ENCODE measurements around the gene SEMA5A. TPM values are rescaled to one million over a fixed set of nuclear protein-coding genes. Genes with fewer than 3 reads are reported as not detected.

The SEMA5A gene
- total RNA-seq, 1 experiment from 2014 or later = 0.15 TPM

DNA sequence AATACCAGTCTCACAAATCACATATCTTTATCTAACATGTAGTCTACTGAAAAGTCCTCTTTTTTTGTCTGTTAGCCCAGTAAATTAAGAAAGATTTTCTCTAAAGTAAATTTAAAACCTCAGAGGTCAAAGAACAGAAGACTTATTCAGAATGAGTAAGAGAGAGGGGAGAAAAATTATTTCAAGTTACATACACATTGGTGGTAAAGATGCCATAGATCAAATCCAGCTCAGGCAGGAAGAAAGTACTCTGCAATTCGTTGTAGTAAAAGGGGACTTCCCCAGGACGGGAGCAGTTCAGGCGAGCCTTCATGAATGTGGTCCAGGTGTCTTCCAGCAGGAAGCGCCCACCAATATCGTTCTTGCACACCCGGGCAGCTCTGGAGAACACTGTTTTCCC, 344.1 kb downstream of the SEMA5A start:
- Histone ChIP-seq H3K4me1 (ENCODE audit: control insufficient read depth, insufficient read depth, low read length) (no peaks in the 10 kb centered on the region), H3K27ac (ENCODE audit: low read length) (no peak overlapping the region), H3K36me3 (ENCODE audit: control insufficient read depth, insufficient read depth, low read length) (no peaks in the 10 kb centered on the region), H3K9me3 (ENCODE audit: control insufficient read depth, insufficient read depth, low read depth, low read length) (no peaks in the 10 kb centered on the region), H3K27me3 (ENCODE audit: control insufficient read depth, insufficient read depth, low read length) (no peaks in the 10 kb centered on the region), H3K4me3 (ENCODE audit: low read depth in 2 of 2, low read length in 2 of 2) (no peak overlapping the region)
- CTCF ChIA-PET = no interaction called here
- no TSS peak for BruUV-seq (replicated peaks)
- no peak for ATAC-seq
- intact Hi-C loops (cut with micrococcal nuclease; ENCODE audit: unreplicated experiment) (no loop called here), in situ Hi-C loops (cut with HindIII; ENCODE audit: low pct_unique_long_range_greater_than_20kb, low sequenced_read_pairs) (no loop called here)
- POLR2A ChIA-PET = no interaction called here
- no peak for DNase-seq (ENCODE audit: low read depth, low spot score)
- TF ChIP-seq TCF7L2 (IDR thresholded peaks at IDR 0.05; ENCODE audit: low read depth, low read length) (no peak), POLR2AphosphoS5 (IDR thresholded peaks at IDR 0.05; ENCODE audit: low read depth, low read length) (no peak), CTCF (IDR thresholded peaks at IDR 0.05) (no peak), SIN3A (IDR thresholded peaks at IDR 0.05; ENCODE audit: borderline replicate concordance, insufficient read depth, low read depth, low read length) (no peak), REST (IDR thresholded peaks at IDR 0.05; ENCODE audit: insufficient read depth in 1 of 2, low read depth in 2 of 2, low read length in 1 of 2) (no peak)

DNA sequence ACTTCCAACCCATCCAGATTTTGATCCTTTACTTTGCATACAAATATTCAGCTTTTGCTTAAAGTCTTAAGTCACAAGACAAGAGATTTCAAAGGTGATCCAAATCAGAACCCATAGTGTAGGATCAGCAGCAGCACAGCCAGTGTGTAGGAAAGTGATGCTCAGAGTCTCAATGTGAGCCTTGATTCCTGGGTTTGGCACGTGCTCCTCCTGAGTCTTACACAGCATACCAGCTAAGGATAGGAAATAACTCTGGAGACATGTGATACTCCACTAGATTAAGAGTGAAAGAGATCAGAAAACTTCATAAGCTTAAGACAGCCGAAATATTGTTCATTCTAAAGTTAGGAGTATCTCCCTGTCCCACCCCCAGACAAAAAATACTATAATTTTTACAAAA, 344.9 kb downstream of the SEMA5A start:
- ChIA-PET POLR2A (no interaction called here), CTCF (no interaction called here)
- intact Hi-C loops (cut with micrococcal nuclease; ENCODE audit: unreplicated experiment) (no loop called here), in situ Hi-C loops (cut with HindIII; ENCODE audit: low pct_unique_long_range_greater_than_20kb, low sequenced_read_pairs) (no loop called here)
- TF ChIP-seq SIN3A (IDR thresholded peaks at IDR 0.05; ENCODE audit: borderline replicate concordance, insufficient read depth, low read depth, low read length) = no peak
- TF ChIP-seq TCF7L2 (IDR thresholded peaks at IDR 0.05; ENCODE audit: low read depth, low read length) = no peak
- no peak for TF ChIP-seq REST (IDR thresholded peaks at IDR 0.05; ENCODE audit: insufficient read depth in 1 of 2, low read depth in 2 of 2, low read length in 1 of 2)
- no peak for TF ChIP-seq POLR2AphosphoS5 (IDR thresholded peaks at IDR 0.05; ENCODE audit: low read depth, low read length)
- TF ChIP-seq CTCF (IDR thresholded peaks at IDR 0.05) = no peak
- Histone ChIP-seq H3K27ac (ENCODE audit: low read length) (no peak overlapping the region), H3K4me1 (ENCODE audit: control insufficient read depth, insufficient read depth, low read length) (no peaks in the 10 kb centered on the region), H3K36me3 (ENCODE audit: control insufficient read depth, insufficient read depth, low read length) (no peaks in the 10 kb centered on the region), H3K27me3 (ENCODE audit: control insufficient read depth, insufficient read depth, low read length) (no peaks in the 10 kb centered on the region), H3K4me3 (ENCODE audit: low read depth in 2 of 2, low read length in 2 of 2) (no peak overlapping the region), H3K9me3 (ENCODE audit: control insufficient read depth, insufficient read depth, low read depth, low read length) (no peaks in the 10 kb centered on the region)
- BruUV-seq (replicated peaks) = no TSS peak
- ATAC-seq (no peak), DNase-seq (ENCODE audit: low read depth, low spot score) (no peak)
